Measurements from ENCODE around the gene METTL27.

DNA sequence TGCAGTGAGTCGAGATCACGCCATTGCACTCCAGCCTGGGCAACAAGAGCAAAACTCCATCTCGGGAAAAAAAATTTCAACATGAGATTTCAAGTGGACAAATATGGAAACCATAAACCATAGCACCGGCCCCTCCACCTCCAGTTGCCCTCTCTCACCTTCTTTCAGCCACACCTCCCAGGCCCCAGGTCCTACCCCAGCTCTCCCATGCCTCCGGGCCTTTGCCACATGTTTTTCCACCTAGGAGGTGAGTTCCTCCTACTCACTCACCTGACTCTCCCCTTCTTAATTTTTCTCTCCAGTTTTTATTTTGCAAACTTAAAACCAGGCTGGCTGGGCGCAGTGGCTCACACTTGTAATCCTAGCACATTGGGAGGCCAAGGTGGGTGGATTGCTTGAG is 25.2 kb downstream of the METTL27 start:
- TF ChIP-seq TAF1 (IDR thresholded peaks at IDR 0.05; ENCODE audit: borderline replicate concordance, insufficient read depth, low read length), result no peak
- TF ChIP-seq FOXP2 (optimal IDR thresholded peaks at IDR 0.05; ENCODE audit: borderline replicate concordance, extremely low read depth, extremely low read length, insufficient read depth), result no peak
- TF ChIP-seq POLR2AphosphoS5 (IDR thresholded peaks at IDR 0.05; ENCODE audit: low read depth, low read length), result no peak
